Muscle of leg (tissue), 11 donors: Measurements from ENCODE around the gene RRP12. TPM values are rescaled to one million over a fixed set of nuclear protein-coding genes. Genes with fewer than 3 reads are reported as not detected.

Experiments
- DNase-seq: peaks from one replicate; pipeline ENCODE4 v3.0.0; 2013
- H3K27ac ChIP-seq: one replicate; pipeline ENCODE4 v1.5.1; 2013; ENCODE audit warnings: mild to moderate bottlenecking, low read length, control low read depth
- H3K27me3 ChIP-seq: one replicate; pipeline ENCODE4 v1.6.1; 2013; ENCODE audit warnings: low read length; ENCODE audit not compliant: control insufficient read depth, insufficient read depth
- H3K36me3 ChIP-seq: one replicate; pipeline ENCODE4 v1.6.1; 2013; ENCODE audit warnings: low read length; ENCODE audit not compliant: control insufficient read depth, insufficient read depth
- H3K4me1 ChIP-seq: one replicate; pipeline ENCODE4 v1.6.1; 2013; ENCODE audit warnings: low read length; ENCODE audit not compliant: control insufficient read depth, insufficient read depth
- H3K4me3 ChIP-seq: one replicate; pipeline ENCODE4 v1.5.1; 2013; ENCODE audit warnings: low read length, control low read depth
- H3K9me3 ChIP-seq: replicated peaks from 2 replicates; pipeline ENCODE4 v1.6.1; 2013; ENCODE audit warnings: low read depth, low read length; ENCODE audit not compliant: control insufficient read depth
- WGBS: methylation state at CpG from one replicate; pipeline ENCODE4 v1.1.5; 2013; ENCODE audit warnings: missing lambda C conversion rate; ENCODE audit not compliant: insufficient coverage; 5-methylcytosine and 5-hydroxymethylcytosine counted together
- polyA plus RNA-seq, 8 donors: library from polyadenylated mRNA; unstranded; fragments of 120-200 nt; gene quantifications; one replicate each; pipeline versions ENCODE4 v1.2.1 to v1.2.3, GENCODE V29; 2013; ENCODE audit warnings: inconsistent platforms in 1 of 8, low replicate concordance in 1 of 8; ENCODE audit not compliant: insufficient read length in 8 of 8, insufficient read depth in 1 of 8
- total RNA-seq: library from RNA; stranded (reverse); fragments of 120-200 nt; gene quantifications from one replicate; pipeline ENCODE4 v1.2.4, GENCODE V29; 2013

RRP12 gene
- total and polyA plus RNA-seq, 9 donors, result 14.3 to 26.0 (median 20.0) TPM

DNA sequence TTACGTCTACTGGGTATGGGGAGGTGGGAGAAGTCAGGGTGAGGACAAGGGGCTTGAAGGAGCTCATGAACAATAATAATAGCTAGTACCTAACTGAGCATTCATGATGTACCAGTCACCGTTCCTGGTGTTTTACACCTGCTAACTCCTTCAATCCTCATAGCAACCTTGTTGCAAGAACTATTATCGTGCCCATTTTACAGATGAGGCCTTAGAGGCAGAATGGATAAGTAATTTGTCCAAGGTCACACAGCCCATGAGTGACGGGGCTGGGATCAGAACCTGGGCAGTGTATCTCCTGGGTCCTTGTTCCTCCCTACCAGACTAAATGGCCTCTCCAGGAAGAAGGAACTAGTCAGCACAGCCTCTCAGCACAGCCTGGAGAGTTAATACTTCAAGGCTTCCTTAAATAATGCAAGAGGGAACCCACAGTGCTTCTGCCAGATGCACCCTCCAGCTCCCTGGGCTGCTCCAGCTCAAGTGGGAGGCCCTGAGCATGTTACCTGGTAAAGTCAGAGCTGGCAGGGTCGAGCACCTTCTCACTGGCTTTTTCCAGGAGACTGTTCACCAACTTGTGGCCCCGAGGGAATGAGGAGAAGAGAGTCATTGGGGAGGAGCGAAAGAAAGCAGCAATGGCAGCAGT lies 28.8 kb downstream of the RRP12 start:
- peaks cover 7% of the 10 kb centered on the region for H3K4me1 ChIP-seq
- WGBS, result 90% methylated on average over 5 of the region's 7 CpGs
- peak; percentile 32 for DNase-seq
- no peak overlapping the region for H3K27ac ChIP-seq
- peaks cover 70% of the 10 kb centered on the region for H3K36me3 ChIP-seq
- no peaks in the 10 kb centered on the region for H3K9me3 ChIP-seq
- no peaks in the 10 kb centered on the region for H3K27me3 ChIP-seq
- H3K4me3 ChIP-seq, result no peak overlapping the region

DNA sequence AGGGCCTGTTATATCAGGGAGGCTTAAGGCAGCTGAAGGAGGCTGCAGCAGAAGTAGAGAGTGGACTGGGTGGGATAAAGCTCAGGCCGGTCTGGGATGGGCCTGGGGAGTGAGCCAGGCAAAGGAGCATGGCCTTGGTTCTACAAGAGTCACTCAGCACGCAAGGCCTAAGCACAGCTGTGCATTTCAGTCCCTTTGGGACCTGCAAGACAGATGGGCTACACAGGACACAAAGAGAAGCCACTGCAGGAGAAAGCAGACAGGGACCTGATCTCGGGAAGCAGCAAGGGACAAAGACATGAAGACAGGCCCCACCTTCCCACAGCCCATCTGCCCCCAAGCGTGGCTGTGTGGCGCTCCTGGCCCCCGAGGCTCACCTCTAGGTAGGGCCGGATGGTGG lies 29.4 kb downstream of the RRP12 start:
- no peaks in the 10 kb centered on the region for H3K27me3 ChIP-seq
- peak; percentile 72 for DNase-seq
- peaks cover 7% of the 10 kb centered on the region for H3K4me1 ChIP-seq
- H3K4me3 ChIP-seq, result no peak overlapping the region
- no peak overlapping the region for H3K27ac ChIP-seq
- WGBS, result 44% methylated on average over 3 of the region's 7 CpGs
- H3K9me3 ChIP-seq, result no peaks in the 10 kb centered on the region
- H3K36me3 ChIP-seq, result peaks cover 72% of the 10 kb centered on the region

DNA sequence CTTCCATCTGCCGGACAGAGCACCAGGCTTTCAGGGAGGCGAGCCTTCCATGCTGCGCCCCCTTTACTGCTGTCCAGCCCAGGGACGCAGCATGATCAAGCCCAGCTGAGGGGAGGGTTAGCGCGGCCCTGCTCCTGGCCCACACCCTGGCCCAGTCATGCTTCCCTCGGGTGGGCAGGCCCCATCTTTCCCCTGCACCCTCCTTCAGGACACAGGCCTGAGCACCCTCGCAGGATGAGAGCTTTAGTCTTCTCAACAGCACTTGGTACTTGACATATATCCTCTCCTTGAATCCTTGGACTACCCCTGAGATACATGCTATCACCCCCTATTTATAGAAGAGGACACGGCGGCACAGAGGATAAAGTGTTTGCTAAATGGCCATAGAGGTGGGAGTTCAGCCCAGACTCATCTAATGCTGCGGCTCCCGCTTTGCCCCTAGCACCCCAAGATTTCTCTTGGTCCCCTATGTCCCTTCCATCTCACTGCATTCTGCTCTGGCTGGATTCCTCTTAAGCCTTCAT lies 34.0 kb downstream of the RRP12 start:
- WGBS, result 91% methylated on average over 10 of the region's 12 CpGs
- H3K27me3 ChIP-seq, result no peaks in the 10 kb centered on the region
- no peak overlapping the region for H3K4me3 ChIP-seq
- H3K27ac ChIP-seq, result no peak overlapping the region
- peaks cover 10% of the 10 kb centered on the region for H3K4me1 ChIP-seq
- no peaks in the 10 kb centered on the region for H3K9me3 ChIP-seq
- no peak for DNase-seq
- H3K36me3 ChIP-seq, result peaks cover 69% of the 10 kb centered on the region

DNA sequence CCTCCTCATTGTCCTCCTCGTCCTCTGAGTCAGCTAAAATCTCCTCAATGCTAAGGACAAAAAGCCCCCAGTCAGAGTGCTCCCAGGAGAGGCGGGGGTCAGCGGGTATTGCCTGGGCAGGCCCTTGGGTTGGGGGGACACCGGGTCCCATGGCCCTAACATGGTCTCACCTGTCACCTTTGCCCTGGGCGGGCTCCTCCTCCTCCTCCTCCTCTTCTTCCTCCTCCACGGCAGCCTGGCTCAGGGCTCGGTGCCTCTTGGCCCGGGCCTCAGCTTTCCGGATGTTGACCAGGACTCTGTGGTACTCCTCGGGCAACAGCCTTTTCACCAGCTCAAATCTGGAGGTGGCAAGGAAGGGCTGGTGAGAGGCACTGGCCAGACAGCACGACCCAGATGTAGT lies 34.6 kb downstream of the RRP12 start:
- Histone ChIP-seq H3K4me1 (peaks cover 5% of the 10 kb centered on the region), H3K9me3 (no peaks in the 10 kb centered on the region), H3K27ac (peak overlapping the region; percentile 20), H3K4me3 (no peak overlapping the region), H3K36me3 (peaks cover 63% of the 10 kb centered on the region), H3K27me3 (no peaks in the 10 kb centered on the region)
- DNase-seq, result no peak
- WGBS, result 91% methylated on average over 9 of the region's 11 CpGs

DNA sequence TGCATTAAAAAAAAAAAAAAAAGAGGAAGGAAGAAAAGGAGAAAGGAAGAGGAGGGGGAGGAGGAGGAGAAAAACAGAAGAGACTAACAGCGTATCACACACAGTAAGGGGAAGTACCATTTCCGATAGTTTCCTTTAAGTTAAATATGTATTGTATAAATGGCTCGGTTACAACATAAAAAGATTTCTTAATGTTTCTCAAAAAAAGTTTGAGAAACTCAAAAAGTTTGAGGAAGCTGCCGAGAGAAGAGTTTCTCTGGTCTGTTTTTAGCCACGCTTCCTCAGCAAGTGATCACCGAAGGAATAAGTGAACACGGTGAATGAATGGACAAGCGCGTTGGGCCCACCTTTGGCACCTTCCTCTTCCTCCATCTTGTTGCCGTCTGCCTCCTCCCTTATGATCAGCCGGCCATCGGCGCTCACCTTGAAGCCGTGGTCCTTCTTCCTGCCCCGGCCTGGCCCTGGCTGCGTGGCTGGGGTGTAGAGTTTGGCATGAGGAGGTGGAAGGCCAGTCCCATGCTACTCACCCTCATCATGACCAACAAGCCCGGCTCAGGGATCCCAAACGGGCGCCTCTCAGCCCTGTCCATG lies 35.3 kb downstream of the RRP12 start:
- peak overlapping the region; percentile 59 for H3K27ac ChIP-seq
- WGBS, result 84% methylated on average over 9 of the region's 19 CpGs
- no peaks in the 10 kb centered on the region for H3K9me3 ChIP-seq
- peak; percentile 61 for DNase-seq
- H3K4me1 ChIP-seq, result peaks cover 3% of the 10 kb centered on the region
- peaks cover 56% of the 10 kb centered on the region for H3K36me3 ChIP-seq
- H3K27me3 ChIP-seq, result no peaks in the 10 kb centered on the region
- H3K4me3 ChIP-seq, result no peak overlapping the region

DNA sequence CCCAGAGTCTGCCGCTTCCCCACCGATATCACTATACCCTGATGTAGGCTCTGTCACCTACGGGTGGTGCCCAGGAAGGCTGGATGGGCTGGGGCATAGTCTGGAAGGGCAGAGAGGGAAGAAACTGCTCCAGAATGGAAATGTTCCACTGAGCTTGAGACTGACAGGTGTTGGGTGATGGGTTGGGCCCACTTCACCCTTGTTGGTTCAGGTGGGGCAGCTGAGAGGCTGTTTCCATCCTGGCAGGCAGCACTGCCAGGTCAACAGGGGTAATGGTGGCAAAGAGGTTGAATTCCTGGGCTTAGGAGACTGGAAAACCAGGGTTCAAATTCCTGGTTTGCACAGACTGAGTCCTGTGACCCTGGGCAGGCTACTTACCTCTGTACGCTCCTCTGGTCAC lies 38.1 kb downstream of the RRP12 start:
- 90% methylated on average over 1 of the region's 4 CpGs for WGBS
- H3K9me3 ChIP-seq, result no peaks in the 10 kb centered on the region
- no peaks in the 10 kb centered on the region for H3K27me3 ChIP-seq
- peaks cover 3% of the 10 kb centered on the region for H3K4me1 ChIP-seq
- H3K4me3 ChIP-seq, result no peak overlapping the region
- peaks cover 54% of the 10 kb centered on the region for H3K36me3 ChIP-seq
- H3K27ac ChIP-seq, result no peak overlapping the region
- DNase-seq, result no peak

DNA sequence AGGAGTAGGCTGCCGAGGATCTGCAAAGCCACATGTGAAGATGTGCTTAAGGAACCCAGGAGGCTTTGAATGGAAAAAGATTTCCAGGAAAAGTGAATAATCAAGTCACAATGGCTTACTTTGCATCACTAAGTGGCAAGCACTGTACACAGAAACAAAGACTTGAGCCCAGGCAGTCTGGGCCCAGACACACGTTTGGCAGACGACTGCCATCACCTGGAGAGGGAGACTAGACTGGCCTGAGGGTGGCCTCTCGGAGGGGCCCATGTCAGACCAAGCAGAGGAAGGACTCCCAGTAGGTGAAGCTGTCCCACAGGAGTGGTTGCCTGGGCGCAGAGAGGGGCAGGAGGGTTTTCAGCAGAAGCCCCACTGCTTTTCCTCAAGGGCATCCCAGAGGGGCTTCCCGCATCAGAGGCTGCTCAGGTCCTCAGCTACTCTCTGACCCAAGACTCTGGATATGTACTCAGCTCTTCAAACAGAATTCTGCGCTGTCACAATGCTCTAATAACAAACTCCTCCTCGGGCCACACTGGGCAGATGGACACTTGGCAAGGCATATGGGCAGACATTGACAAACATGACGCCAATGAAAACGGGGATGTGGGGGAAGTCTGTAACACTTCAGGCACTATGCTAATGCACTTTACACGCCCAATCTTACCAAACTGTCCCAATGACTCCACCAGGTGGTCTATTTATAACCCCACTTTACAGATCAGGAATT lies 38.7 kb downstream of the RRP12 start:
- Histone ChIP-seq H3K27ac (no peak overlapping the region), H3K9me3 (no peaks in the 10 kb centered on the region), H3K4me3 (no peak overlapping the region), H3K4me1 (peaks cover 3% of the 10 kb centered on the region), H3K36me3 (peaks cover 57% of the 10 kb centered on the region), H3K27me3 (no peaks in the 10 kb centered on the region)
- DNase-seq, result no peak
- WGBS, result 69% methylated on average over 5 of the region's 11 CpGs

DNA sequence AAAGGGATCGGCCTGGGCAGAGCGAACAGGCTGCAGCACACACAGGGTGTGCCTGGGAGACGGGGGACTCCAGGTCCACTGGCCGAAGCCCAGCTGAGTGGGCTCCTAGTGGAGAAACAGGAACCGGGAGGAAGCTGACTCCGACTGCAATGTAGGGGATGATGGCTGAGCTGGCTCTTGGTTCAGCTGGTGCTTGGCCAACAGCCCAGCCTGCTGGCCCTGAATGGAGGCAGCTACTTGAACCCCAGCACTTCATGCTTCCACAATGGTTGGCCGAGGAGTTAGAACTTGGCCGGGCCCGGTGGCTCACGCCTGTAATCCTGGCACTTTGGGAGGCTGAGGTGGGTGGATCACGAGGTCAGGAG lies 39.6 kb downstream of the RRP12 start:
- no peak overlapping the region for H3K27ac ChIP-seq
- DNase-seq, result peak; percentile 18
- no peak overlapping the region for H3K4me3 ChIP-seq
- 69% methylated on average over 6 of the region's 11 CpGs for WGBS
- H3K27me3 ChIP-seq, result no peaks in the 10 kb centered on the region
- peaks cover 57% of the 10 kb centered on the region for H3K36me3 ChIP-seq
- H3K4me1 ChIP-seq, result peaks cover 2% of the 10 kb centered on the region
- H3K9me3 ChIP-seq, result no peaks in the 10 kb centered on the region

DNA sequence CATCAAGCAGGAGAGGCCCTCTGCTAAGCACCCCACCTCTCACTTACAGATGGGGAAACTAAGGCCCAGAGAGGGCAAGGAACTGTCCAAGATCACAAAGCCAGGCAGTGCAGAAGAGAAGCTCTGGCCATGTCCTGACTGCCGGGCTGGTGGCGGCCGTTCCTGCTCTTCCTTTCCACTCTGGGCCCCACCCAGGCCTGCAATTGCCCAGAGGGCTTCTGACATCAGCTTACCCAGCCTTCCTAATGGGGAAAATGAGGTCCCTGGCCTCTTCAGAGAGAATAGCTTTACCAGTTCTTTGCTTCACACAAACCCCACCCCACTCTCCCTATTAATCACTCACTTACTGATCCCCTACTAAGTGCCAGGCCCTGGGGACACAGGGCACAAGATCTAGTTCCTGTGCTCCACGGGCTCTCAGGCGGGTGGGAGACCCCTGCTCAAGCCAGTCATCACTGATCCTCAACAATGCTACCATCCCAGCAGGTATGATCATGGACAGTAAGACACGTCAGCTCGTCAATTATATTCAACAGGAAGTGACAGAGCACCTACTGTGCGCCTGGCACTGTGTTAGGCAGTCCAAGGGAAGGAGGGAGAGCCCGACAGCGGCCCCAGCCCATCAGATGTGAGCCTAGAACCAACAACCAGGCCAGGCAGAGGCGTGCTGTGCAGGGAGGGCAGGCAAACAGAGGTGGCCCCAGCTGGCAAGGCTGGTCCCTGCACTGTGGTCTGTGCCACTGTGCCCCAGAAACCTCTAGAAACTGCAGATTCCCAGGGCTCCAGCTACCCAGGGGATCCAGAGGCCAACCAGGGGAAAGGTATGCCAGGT lies 40.2 kb downstream of the RRP12 start:
- peaks cover 55% of the 10 kb centered on the region for H3K36me3 ChIP-seq
- H3K27me3 ChIP-seq, result no peaks in the 10 kb centered on the region
- no peaks in the 10 kb centered on the region for H3K9me3 ChIP-seq
- no peak for DNase-seq
- H3K4me3 ChIP-seq, result no peak overlapping the region
- peaks cover 2% of the 10 kb centered on the region for H3K4me1 ChIP-seq
- 84% methylated on average over 11 of the region's 11 CpGs for WGBS
- no peak overlapping the region for H3K27ac ChIP-seq

DNA sequence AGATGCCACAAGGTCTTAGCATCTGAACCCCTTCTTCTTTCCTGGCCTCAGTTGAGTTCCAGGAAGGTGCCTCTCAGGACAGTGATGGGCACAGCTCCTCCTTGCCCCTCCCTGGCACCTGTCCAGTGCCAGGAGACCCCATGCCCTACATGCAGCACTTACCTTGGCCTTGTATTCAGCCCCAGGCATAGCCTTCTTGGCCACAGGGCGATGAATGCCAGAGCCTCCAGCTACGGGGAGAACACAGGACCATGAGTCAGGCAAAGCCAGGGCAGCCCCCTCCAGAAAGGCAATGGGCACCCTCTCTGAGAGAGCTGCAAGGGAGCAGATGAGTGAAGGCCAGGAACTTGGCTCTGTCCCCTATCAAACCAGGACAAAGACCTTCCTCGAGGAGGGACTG lies 42.4 kb downstream of the RRP12 start:
- Histone ChIP-seq H3K9me3 (no peaks in the 10 kb centered on the region), H3K27me3 (no peaks in the 10 kb centered on the region), H3K27ac (no peak overlapping the region), H3K36me3 (peaks cover 54% of the 10 kb centered on the region), H3K4me1 (peaks cover 5% of the 10 kb centered on the region), H3K4me3 (no peak overlapping the region)
- no peak for DNase-seq
- 92% methylated on average over 3 of the region's 3 CpGs for WGBS
